Fibroblast of lung (primary cell): ENCODE measurements around the gene LGALSL.

Experiments
- CTCF ChIP-seq, 2 donors: IDR thresholded peaks in 1 of 2; conservative IDR thresholded peaks in 1 of 2; 1 replicate in 1 of 2; 2 replicates in 1 of 2; pipeline ENCODE4 v1.5.1; 2011 to 2012; ENCODE audit warnings: low read length in 2 of 2, control low read depth in 1 of 2, inconsistent platforms in 1 of 2, low read depth in 1 of 2, mild to moderate bottlenecking in 1 of 2
- EZH2 ChIP-seq: IDR thresholded peaks from 2 replicates; pipeline ENCODE4 v1.5.1; 2012; ENCODE audit warnings: low read length, control low read depth, mild to moderate bottlenecking; ENCODE audit errors: missing control alignments

- TF ChIP-seq CTCF (conservative IDR thresholded peaks at IDR 0.05 in 1 of 2, IDR thresholded peaks at IDR 0.05 in 1 of 2; ENCODE audit: low read depth in 1 of 2, low read length in 2 of 2) (no peak), EZH2 (no peak)
Observed at GRCh38 chr2:64479259-64480117, 25.5 kb downstream of the LGALSL start.
